H9 (cell line): Measurements from ENCODE around the gene MDFI. TPM values are rescaled to one million over a fixed set of nuclear protein-coding genes. Genes with fewer than 3 reads are reported as not detected.

ENCODE experiments used
- DNase-seq: peaks from one replicate; pipeline ENCODE4 v3.0.0-alpha.2; 2017
- H2AFZ ChIP-seq: one replicate; pipeline ENCODE4 v1.6.1; 2013; ENCODE audit warnings: mild to moderate bottlenecking, low read length, control low read depth, moderate library complexity
- H2AK5ac ChIP-seq: 2 replicates; pipeline ENCODE4 v1.6.1; 2013; ENCODE audit warnings: low read length, control low read depth, mixed read lengths; ENCODE audit not compliant: insufficient read length
- H2BK120ac ChIP-seq: one replicate; pipeline ENCODE4 v1.6.1; 2013; ENCODE audit warnings: low read depth, mild to moderate bottlenecking, low read length, control low read depth, inconsistent platforms; ENCODE audit not compliant: poor library complexity, severe bottlenecking
- H2BK12ac ChIP-seq: 2 replicates; pipeline ENCODE4 v1.6.1; 2013; ENCODE audit warnings: low read length, control low read depth, mixed read lengths, low read depth; ENCODE audit not compliant: insufficient read length
- H2BK15ac ChIP-seq: 2 replicates; pipeline ENCODE4 v1.6.1; 2013; ENCODE audit warnings: low read depth, low read length, control low read depth
- H2BK20ac ChIP-seq: one replicate; pipeline ENCODE4 v1.6.1; 2013; ENCODE audit warnings: low read depth, mild to moderate bottlenecking, low read length, control low read depth, inconsistent platforms; ENCODE audit not compliant: poor library complexity, severe bottlenecking
- H2BK5ac ChIP-seq: 2 replicates; pipeline ENCODE4 v1.6.1; 2013; ENCODE audit warnings: low read length, control low read depth, mixed read lengths; ENCODE audit not compliant: insufficient read length
- H3K14ac ChIP-seq: 2 replicates; pipeline ENCODE4 v1.6.1; 2013; ENCODE audit warnings: low read length, control low read depth; ENCODE audit not compliant: insufficient read depth
- H3K18ac ChIP-seq: 2 replicates; pipeline ENCODE4 v1.6.1; 2013; ENCODE audit warnings: low read depth, mild to moderate bottlenecking, mixed read lengths, low read length, control low read depth; ENCODE audit not compliant: insufficient read length
- H3K23ac ChIP-seq: 2 replicates; pipeline ENCODE4 v1.6.1; 2013; ENCODE audit warnings: low read length, control low read depth, mixed read lengths, low read depth; ENCODE audit not compliant: insufficient read length
- H3K23me2 ChIP-seq: 2 replicates; pipeline ENCODE4 v1.6.1; 2013; ENCODE audit warnings: low read depth, mild to moderate bottlenecking, mixed read lengths, low read length, control low read depth; ENCODE audit not compliant: insufficient read length, poor library complexity, severe bottlenecking
- H3K27ac ChIP-seq: 2 replicates; pipeline ENCODE4 v1.5.1; 2013; ENCODE audit warnings: low read length, control low read depth, mixed read lengths, low read depth; ENCODE audit not compliant: insufficient read length
- H3K27me3 ChIP-seq: 2 replicates; pipeline ENCODE4 v1.6.1; 2013; ENCODE audit warnings: low read length, control low read depth, inconsistent platforms; ENCODE audit not compliant: insufficient read depth
- H3K4ac ChIP-seq: 2 replicates; pipeline ENCODE4 v1.6.1; 2013; ENCODE audit warnings: low read depth, mild to moderate bottlenecking, control low read depth, inconsistent platforms, low read length, moderate library complexity
- H3K4me1 ChIP-seq: 2 replicates; pipeline ENCODE4 v1.6.1; 2013; ENCODE audit warnings: low read length, control low read depth, inconsistent platforms; ENCODE audit not compliant: insufficient read depth
- H3K4me2 ChIP-seq: 2 replicates; pipeline ENCODE4 v1.6.1; 2013; ENCODE audit warnings: low read length, control low read depth, mixed read lengths; ENCODE audit not compliant: insufficient read length, insufficient read depth
- H3K56ac ChIP-seq: 2 replicates; pipeline ENCODE4 v1.6.1; 2013; ENCODE audit warnings: low read depth, mild to moderate bottlenecking, mixed read lengths, low read length, control low read depth; ENCODE audit not compliant: insufficient read length
- H3K79me1 ChIP-seq: 2 replicates; pipeline ENCODE4 v1.6.1; 2013; ENCODE audit warnings: low read depth, mild to moderate bottlenecking, moderate library complexity, low read length, control low read depth, inconsistent platforms; ENCODE audit not compliant: insufficient read depth, poor library complexity, severe bottlenecking
- H3K79me2 ChIP-seq: 2 replicates; pipeline ENCODE4 v1.6.1; 2013; ENCODE audit warnings: low read length, control low read depth, inconsistent platforms; ENCODE audit not compliant: insufficient read depth
- H3K9ac ChIP-seq: 2 replicates; pipeline ENCODE4 v1.6.1; 2013; ENCODE audit warnings: low read length, control low read depth, mixed read lengths; ENCODE audit not compliant: insufficient read length; ENCODE audit errors: extremely low read depth
- H3K9me3 ChIP-seq: one replicate; pipeline ENCODE4 v1.6.1; 2013; ENCODE audit warnings: low read depth, low read length, inconsistent platforms; ENCODE audit not compliant: control insufficient read depth
- H3T11ph ChIP-seq: one replicate; pipeline ENCODE4 v1.6.1; 2013; ENCODE audit warnings: mild to moderate bottlenecking, low read length, control low read depth, inconsistent platforms
- H4K20me1 ChIP-seq: one replicate; pipeline ENCODE4 v1.6.1; 2013; ENCODE audit not compliant: control insufficient read depth, insufficient read length, insufficient read depth
- H4K5ac ChIP-seq: 2 replicates; pipeline ENCODE4 v1.6.1; 2013; ENCODE audit warnings: low read depth, mild to moderate bottlenecking, mixed read lengths, low read length, control low read depth; ENCODE audit not compliant: insufficient read length
- H4K8ac ChIP-seq: replicated peaks from 2 replicates; pipeline ENCODE4 v1.6.1; 2013; ENCODE audit warnings: low read length, control low read depth, mixed read lengths, low read depth; ENCODE audit not compliant: insufficient read length
- H4K91ac ChIP-seq: 2 replicates; pipeline ENCODE4 v1.6.1; 2013; ENCODE audit warnings: low read depth, mild to moderate bottlenecking, moderate library complexity, mixed read lengths, low read length, control low read depth; ENCODE audit not compliant: insufficient read length
- H3K27ac Mint-ChIP-seq, 3 experiments: 2 replicates in 2 of 3; 3 replicates in 1 of 3; pipeline ENCODE4 v1.8.0; 2020 to 2021; ENCODE audit warnings: mixed read lengths in 3 of 3, mild to moderate bottlenecking in 1 of 3, moderate library complexity in 1 of 3
- H3K27me3 Mint-ChIP-seq: 2 replicates; pipeline ENCODE4 v1.8.0; 2021; ENCODE audit warnings: low read depth, mild to moderate bottlenecking, moderate library complexity, mixed read lengths
- H3K36me3 Mint-ChIP-seq, 3 experiments: 2 replicates in 2 of 3; 3 replicates in 1 of 3; pipeline ENCODE4 v1.8.0; 2020 to 2021; ENCODE audit warnings: low read depth in 3 of 3, mixed read lengths in 3 of 3; ENCODE audit not compliant: insufficient read depth in 1 of 3
- H3K4me1 Mint-ChIP-seq, 2 experiments: 2 replicates each; pipeline ENCODE4 v1.8.0; 2020; ENCODE audit warnings: mixed read lengths in 2 of 2
- H3K4me3 Mint-ChIP-seq, 2 experiments: 2 replicates in 1 of 2; 3 replicates in 1 of 2; pipeline ENCODE4 v1.8.0; 2020 to 2021; ENCODE audit warnings: mild to moderate bottlenecking in 2 of 2, mixed read lengths in 2 of 2, moderate library complexity in 1 of 2
- H3K9me3 Mint-ChIP-seq, 2 experiments: 2 replicates in 1 of 2; 3 replicates in 1 of 2; pipeline ENCODE4 v1.8.0; 2020; ENCODE audit warnings: mild to moderate bottlenecking in 2 of 2, mixed read lengths in 2 of 2, moderate library complexity in 1 of 2
- CTCF ChIP-seq: fragments of 200-600 bp; sonication (generic); conservative IDR thresholded peaks from 3 replicates; pipeline ENCODE4 v1.8.0; 2021; ENCODE audit warnings: antibody characterized with exemption, mild to moderate bottlenecking
- WGBS: extraction: QIAGEN DNeasy Blood & Tissue Kit; methylation state at CpG from one replicate; pipeline ENCODE4 v1.1.7; 2013; ENCODE audit warnings: missing lambda C conversion rate, low lambda C conversion rate, mixed read lengths; ENCODE audit not compliant: insufficient read length; ENCODE audit errors: extremely low coverage; 5-methylcytosine and 5-hydroxymethylcytosine counted together
- total RNA-seq: library from RNA; stranded (reverse); gene quantifications from 2 replicates; pipeline ENCODE4 v1.2.1, GENCODE V29; 2021

The MDFI gene
- total RNA-seq, 1 experiment from 2014 or later = 45.0 TPM

- H3K4me1 Mint-ChIP-seq = peaks cover 23 to 48% of the 10 kb centered on the region in 2 experiments
- peaks cover 7% of the 10 kb centered on the region; the same call in 1 of the 2 replicates for H3K4me1 ChIP-seq
- H2BK120ac ChIP-seq = no peak overlapping the region
- H3K9ac ChIP-seq = no peak overlapping the region
- no peak overlapping the region for H3K4me3 Mint-ChIP-seq
- H3K18ac ChIP-seq = no peak overlapping the region
- H3K36me3 Mint-ChIP-seq = no peaks in the 10 kb centered on the region
- H2BK20ac ChIP-seq = no peak overlapping the region
- no peak overlapping the region for H2BK15ac ChIP-seq
- no peak overlapping the region for H4K91ac ChIP-seq
- H3K4ac ChIP-seq = no peak overlapping the region
- no peak overlapping the region for H3T11ph ChIP-seq
- H3K14ac ChIP-seq = no peak overlapping the region
- no peaks in the 10 kb centered on the region for H4K20me1 ChIP-seq
- H3K23me2 ChIP-seq = no peaks in the 10 kb centered on the region
- no peaks in the 10 kb centered on the region for H3K9me3 Mint-ChIP-seq
- no peak overlapping the region for H2AFZ ChIP-seq
- H2BK12ac ChIP-seq = no peak overlapping the region
- no peak overlapping the region for H4K5ac ChIP-seq
- H3K4me2 ChIP-seq = no peak overlapping the region
- no peak overlapping the region for H3K23ac ChIP-seq
- no peaks in the 10 kb centered on the region for H3K27me3 ChIP-seq
- no peak for TF ChIP-seq CTCF
- H4K8ac ChIP-seq = no peak overlapping the region
- H3K56ac ChIP-seq = no peak overlapping the region
- H3K79me2 ChIP-seq = no peaks in the 10 kb centered on the region
- H3K27ac ChIP-seq = no peak overlapping the region
- H3K79me1 ChIP-seq = no peaks in the 10 kb centered on the region
- no CpG with 5 or more reads among the region's 31 CpGs for WGBS
- H2AK5ac ChIP-seq = no peak overlapping the region
- no peak overlapping the region for H3K27ac Mint-ChIP-seq
- H3K27me3 Mint-ChIP-seq = peaks cover 12% of the 10 kb centered on the region
- no peak overlapping the region for H2BK5ac ChIP-seq
- H3K9me3 ChIP-seq = no peaks in the 10 kb centered on the region
- DNase-seq = no peak
These were observed 44.4 kb downstream of the MDFI start for GRCh38 chr6:41682497-41683272.
